Adrenal gland (tissue), 12 donors: ENCODE data around the gene PATL1. TPM values are rescaled to one million over a fixed set of nuclear protein-coding genes. Genes with fewer than 3 reads are reported as not detected.
"Not testable (repeated sequence)": the region's sequence is repeated elsewhere in the genome, so short reads cannot be mapped to it uniquely, and the experiment has no call there.

Source experiments
- DNase-seq, 7 donors: peaks; one replicate each; pipeline ENCODE4 v3.0.0-alpha.2; 2019 to 2020
- H3K27ac ChIP-seq, 5 donors: fragments of 200-600 bp; sonication (generic) in 4 of 5; 1 replicate in 3 of 5; 2 replicates in 2 of 5; pipeline versions ENCODE4 v1.5.1 to v1.8.0; 2016 to 2020; ENCODE audit warnings: mild to moderate bottlenecking in 1 of 5
- H3K27me3 ChIP-seq: fragments of 200-600 bp; 2 replicates; pipeline ENCODE4 v1.8.0; 2021
- H3K36me3 ChIP-seq, 2 donors: fragments of 200-600 bp; replicated peaks in 1 of 2; 1 replicate in 1 of 2; 2 replicates in 1 of 2; pipeline versions ENCODE4 v1.5.1 to v1.8.0; 2018 to 2022
- H3K4me1 ChIP-seq, 2 donors: fragments of 200-600 bp; replicated peaks in 1 of 2; 1 replicate in 1 of 2; 2 replicates in 1 of 2; pipeline versions ENCODE4 v1.5.1 to v1.8.0; 2018 to 2021
- H3K4me3 ChIP-seq, 4 donors: fragments of 200-600 bp; sonication (generic) in 3 of 4; one replicate each; pipeline ENCODE4 v1.5.1; 2016 to 2018
- H3K9me3 ChIP-seq, 3 donors: fragments of 200-600 bp; sonication (generic) in 1 of 3; replicated peaks in 1 of 3; 1 replicate in 2 of 3; 2 replicates in 1 of 3; pipeline versions ENCODE4 v1.5.1 to v1.8.0; 2016 to 2021
- CTCF ChIP-seq, 6 experiments: fragments of 450-650 bp in 4 of 6; fragments of 200-600 bp in 2 of 6; sonication (generic) in 1 of 6; IDR thresholded peaks; 1 replicate in 5 of 6; 2 replicates in 1 of 6; pipeline versions ENCODE4 v1.5.1 to v1.8.0; 2016 to 2021; ENCODE audit warnings: antibody characterized with exemption in 6 of 6, mild to moderate bottlenecking in 2 of 6, moderate library complexity in 1 of 6
- POLR2A ChIP-seq, 2 donors: fragments of 450-650 bp; IDR thresholded peaks; one replicate each; pipeline ENCODE4 v1.6.1; 2017; ENCODE audit warnings: antibody characterized with exemption in 2 of 2, mild to moderate bottlenecking in 2 of 2, moderate library complexity in 1 of 2
- WGBS, 4 donors: extraction: QIAGEN DNeasy Blood & Tissue Kit in 2 of 4; methylation state at CpG; one replicate each; pipeline versions ENCODE4 v1.1.5 to v1.1.7; 2013 to 2017; 5-methylcytosine and 5-hydroxymethylcytosine counted together
- intact Hi-C, 2 donors: fragments of 100-400 bp; cut with DNase I; formaldehyde crosslinking; loops; one replicate each; pipeline versions ENCODE4 v1.14.1 to v1.15.0; 2022 to 2023
- polyA plus RNA-seq, 3 donors: library from polyadenylated mRNA; stranded (reverse); fragments of 200-250 nt in 2 of 3; fragments of 350-450 nt in 1 of 3; fragmentation: Illumina TruSeq in 1 of 3; extraction: RNeasy Lipid Tissue Mini Kit (QIAGEN cat#74804) in 1 of 3; gene quantifications; one replicate each; pipeline ENCODE4 v1.2.3, GENCODE V29; 2013 to 2014
- total RNA-seq, 9 donors: library from RNA; depleted of rRNA in 4 of 9; stranded (reverse); fragments of >200 nt in 4 of 9; fragments of 120-200 nt in 1 of 9; fragmentation: NEBNext Ultra II Directional in 1 of 9; extraction: Animal tissue kit (Norgen Biotek cat#: 25700) in 1 of 9; gene quantifications; one replicate each; pipeline versions ENCODE4 v1.1.0 to v1.2.4, GENCODE V29; 2013 to 2023
- donor health status: healthy with polysubstance abuse.
- donor health status: Bipolar disorder and iron deficiency.
- donor health status: DM: yes; HTN: yes; CAD: no.
- donor health status: DM: no; HTN: no; CAD: no.
- donor health status: DM: no; HTN: no; CAD: no.
- donor health status: DM: yes; HTN: yes; CAD: no.

The PATL1 gene
- total and polyA plus RNA-seq, 12 donors, result 10.3 to 55.9 (median 19.5) TPM

GRCh38 chr11:59691156-59691555 lies 22.3 kb upstream of the PATL1 start:
- Histone ChIP-seq H3K4me1 (no peaks in the 10 kb centered on the region), H3K36me3 (no peaks in the 10 kb centered on the region), H3K9me3 (peaks cover 0 to 4% (median 0%) of the 10 kb centered on the region in 3 donors), H3K27ac (no peak overlapping the region), H3K27me3 (no peaks in the 10 kb centered on the region), H3K4me3 (no peak overlapping the region)
- TF ChIP-seq POLR2A (IDR thresholded peaks at IDR 0.05) (no peak), CTCF (IDR thresholded peaks at IDR 0.05) (no peak)
- intact Hi-C loops, result no loop called here
- no peak for DNase-seq
- 62 to 76% (median 71%) methylated on average over 2 of the region's 2 CpGs for WGBS, 4 donors

GRCh38 chr11:59689015-59689414 lies 20.2 kb upstream of the PATL1 start:
- H3K9me3 ChIP-seq, result peaks cover 0 to 4% (median 0%) of the 10 kb centered on the region in 3 donors
- no peaks in the 10 kb centered on the region for H3K36me3 ChIP-seq
- no peak for DNase-seq
- H3K27me3 ChIP-seq, result no peaks in the 10 kb centered on the region
- no peak for TF ChIP-seq CTCF (IDR thresholded peaks at IDR 0.05)
- TF ChIP-seq POLR2A (IDR thresholded peaks at IDR 0.05), result no peak
- H3K27ac ChIP-seq, result no peak overlapping the region
- intact Hi-C loops, result loop anchor here in 1 of 2 donors (10.0 kb wide), 1 partner anchor 514 kb away; the partner anchor contains the start of gene DTX4
- H3K4me3 ChIP-seq, result no peak overlapping the region
- 61 to 75% (median 73%) methylated on average over 3 of the region's 3 CpGs for WGBS, 4 donors
- no peaks in the 10 kb centered on the region for H3K4me1 ChIP-seq

- not testable (repeated sequence) for H3K36me3 ChIP-seq, H3K4me3 ChIP-seq, H3K4me1 ChIP-seq, DNase-seq, H3K27ac ChIP-seq, H3K27me3 ChIP-seq, H3K9me3 ChIP-seq
- WGBS, 4 donors, result 70 to 79% (median 76%) methylated on average over 7 of the region's 7 CpGs
- intact Hi-C loops, result loop anchor here in 1 of 2 donors (10.0 kb wide), 1 partner anchor 506 kb away; the partner anchor contains the start of gene DTX4
Observed at GRCh38 chr11:59681260-59681725, 12.5 kb upstream of the PATL1 start.

- peak; percentile 53 to 84 (median 78) for TF ChIP-seq CTCF (IDR thresholded peaks at IDR 0.05)
- no peak for TF ChIP-seq POLR2A (IDR thresholded peaks at IDR 0.05)
- Histone ChIP-seq H3K27me3 (no peaks in the 10 kb centered on the region), H3K36me3 (no peaks in the 10 kb centered on the region), H3K27ac (no peak overlapping the region), H3K4me3 (no peak overlapping the region), H3K4me1 (no peaks in the 10 kb centered on the region), H3K9me3 (no peaks in the 10 kb centered on the region)
- intact Hi-C loops, result loop anchor here in 1 of 2 donors (10.0 kb wide), 1 partner anchor 506 kb away; the partner anchor contains the start of gene DTX4
- WGBS, 4 donors, result 54 to 75% (median 60%) methylated on average over 1 of the region's 1 CpG
- peak; percentile 69 to 85 (median 81) for DNase-seq
Observed at GRCh38 chr11:59680287-59681154, 11.7 kb upstream of the PATL1 start.
